Measurements from ENCODE around the gene NOL4L.
A peak's percentile ranks its signal among the peaks of the same experiment; 100 is the strongest.

Gene NOL4L

DNA sequence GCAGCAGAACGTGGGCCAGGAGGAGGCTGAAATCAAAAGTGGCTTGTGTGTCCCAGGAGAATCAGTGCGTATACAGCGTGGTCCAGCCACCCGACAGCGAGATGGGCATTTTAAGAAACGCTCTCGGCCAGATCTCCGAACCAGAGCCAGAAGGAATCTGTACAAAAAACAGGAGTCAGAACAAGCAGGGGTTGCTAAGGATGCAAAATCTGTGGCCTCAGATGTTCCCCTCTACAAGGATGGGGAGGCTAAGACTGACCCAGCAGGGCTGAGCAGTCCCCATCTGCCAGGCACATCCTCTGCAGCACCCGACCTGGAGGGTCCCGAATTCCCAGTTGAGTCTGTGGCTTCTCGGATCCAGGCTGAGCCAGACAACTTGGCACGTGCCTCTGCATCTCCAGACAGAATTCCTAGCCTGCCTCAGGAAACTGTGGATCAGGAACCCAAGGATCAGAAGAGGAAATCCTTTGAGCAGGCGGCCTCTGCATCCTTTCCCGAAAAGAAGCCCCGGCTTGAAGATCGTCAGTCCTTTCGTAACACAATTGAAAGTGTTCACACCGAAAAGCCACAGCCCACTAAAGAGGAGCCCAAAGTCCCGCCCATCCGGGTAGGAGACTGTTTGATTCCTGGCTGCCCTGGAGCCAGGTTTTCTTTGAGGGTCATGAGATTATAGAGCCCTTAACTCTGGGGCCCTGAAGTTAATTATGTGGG, 151.7 kb downstream of the NOL4L start:
- DNase-seq (ENCODE audit: low read depth in 3 of 3) = no peak

DNA sequence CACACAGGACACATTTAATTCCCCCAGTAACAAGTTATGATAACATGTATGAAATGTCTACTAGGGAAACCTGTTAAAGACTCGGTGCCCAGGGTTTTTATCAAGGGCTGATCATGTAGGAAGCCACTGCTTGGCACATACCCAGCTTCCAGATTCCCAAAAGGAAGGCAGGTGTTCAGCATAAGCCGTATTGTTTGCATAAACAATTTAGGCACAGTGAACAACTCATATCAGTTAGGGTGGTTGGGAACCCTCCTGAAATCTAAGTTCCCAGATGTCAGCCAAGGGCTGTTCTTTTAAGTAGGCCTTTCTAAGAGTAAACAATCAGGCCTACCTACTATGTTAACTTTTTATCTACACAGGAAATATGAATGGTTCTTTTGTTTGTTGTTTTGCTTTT, 152.9 kb downstream of the NOL4L start:
- DNase-seq (ENCODE audit: low read depth in 3 of 3) = no peak

DNA sequence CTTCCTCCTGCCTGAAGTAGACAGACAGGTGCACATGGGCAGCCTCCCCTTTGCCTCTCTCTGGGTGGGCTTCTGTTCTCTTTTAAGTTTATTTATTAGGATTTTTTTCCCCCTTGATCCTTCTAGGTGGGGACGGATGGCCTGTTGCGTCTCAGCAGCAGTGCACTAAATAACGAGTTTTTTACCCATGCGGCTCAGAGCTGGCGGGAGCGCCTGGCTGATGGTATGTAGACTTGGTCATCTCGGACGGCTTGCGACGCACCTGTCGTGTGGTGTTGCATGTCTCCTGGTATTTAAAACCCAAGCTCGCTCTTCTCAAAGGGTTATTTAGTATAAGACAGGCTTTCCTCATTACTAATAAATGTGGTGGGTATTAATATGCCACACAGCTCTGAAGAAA, 153.7 kb downstream of the NOL4L start:
- DNase-seq (ENCODE audit: low read depth in 3 of 3) = no peak

DNA sequence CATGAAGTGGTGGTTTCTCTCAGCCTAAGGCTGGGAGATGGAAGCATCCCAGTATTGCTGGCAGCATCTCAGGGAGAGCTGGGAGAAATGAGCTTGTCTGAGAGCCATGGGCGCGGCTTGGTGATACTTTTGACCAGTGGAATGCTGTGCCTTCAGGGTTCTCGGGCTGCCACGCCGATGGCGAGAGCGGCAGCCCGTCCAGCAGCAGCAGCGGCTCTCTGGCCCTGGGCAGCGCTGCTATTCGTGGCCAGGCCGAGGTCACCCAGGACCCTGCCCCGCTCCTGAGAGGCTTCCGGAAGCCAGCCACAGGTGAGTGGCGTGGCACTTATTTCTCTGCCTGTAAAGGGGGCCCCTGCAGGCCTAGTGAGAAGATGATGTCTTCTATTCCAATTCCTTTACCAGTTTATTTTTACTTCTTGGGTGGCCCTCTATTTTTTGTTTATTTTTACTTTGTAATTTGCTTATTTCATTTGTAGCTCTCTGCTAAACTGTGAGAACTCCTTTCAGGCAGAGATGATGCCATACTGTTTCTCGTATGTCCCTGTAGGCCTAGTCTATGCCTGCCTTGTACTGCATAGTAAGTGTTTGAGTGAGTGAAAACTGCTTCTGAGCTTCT, 155.3 kb downstream of the NOL4L start:
- no peak for DNase-seq (ENCODE audit: low read depth in 3 of 3)

DNA sequence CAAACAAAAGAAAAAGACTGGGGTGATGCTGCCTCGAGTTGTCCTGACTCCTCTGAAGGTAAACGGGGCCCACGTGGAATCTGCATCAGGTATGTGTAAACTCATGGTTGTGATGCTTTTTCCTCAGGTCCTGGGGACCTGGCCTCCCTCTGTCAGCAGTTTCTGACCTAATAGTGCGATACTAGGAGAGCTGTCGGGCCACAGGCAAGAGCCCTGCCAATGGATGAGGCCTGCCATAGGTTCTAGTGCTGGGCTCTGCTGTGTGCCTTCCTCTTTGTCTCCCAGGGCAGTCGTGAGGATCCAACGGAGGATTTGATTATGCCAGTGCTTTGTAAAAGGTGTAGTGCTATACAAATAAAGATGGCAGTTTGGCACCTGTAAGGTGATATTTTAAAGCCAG, 155.8 kb downstream of the NOL4L start:
- no peak for DNase-seq (ENCODE audit: low read depth in 3 of 3)

DNA sequence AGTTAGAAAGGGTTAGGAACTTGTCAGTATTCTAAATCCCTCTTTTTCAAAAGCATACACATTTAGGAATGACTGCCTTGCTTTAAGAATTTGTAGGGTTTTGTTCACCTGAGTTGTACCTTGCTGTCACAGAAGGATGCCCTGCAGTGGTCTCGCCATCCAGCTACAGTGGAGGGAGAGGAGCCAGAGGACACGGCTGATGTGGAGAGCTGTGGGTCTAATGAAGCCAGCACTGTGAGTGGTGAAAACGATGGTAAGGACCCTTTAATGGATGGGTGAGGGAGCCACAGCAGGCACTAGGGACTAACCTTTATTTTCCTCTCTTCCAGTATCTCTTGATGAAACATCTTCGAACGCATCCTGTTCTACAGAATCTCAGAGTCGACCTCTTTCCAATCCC, 157.1 kb downstream of the NOL4L start:
- DNase-seq (ENCODE audit: low read depth in 3 of 3) = no peak

DNA sequence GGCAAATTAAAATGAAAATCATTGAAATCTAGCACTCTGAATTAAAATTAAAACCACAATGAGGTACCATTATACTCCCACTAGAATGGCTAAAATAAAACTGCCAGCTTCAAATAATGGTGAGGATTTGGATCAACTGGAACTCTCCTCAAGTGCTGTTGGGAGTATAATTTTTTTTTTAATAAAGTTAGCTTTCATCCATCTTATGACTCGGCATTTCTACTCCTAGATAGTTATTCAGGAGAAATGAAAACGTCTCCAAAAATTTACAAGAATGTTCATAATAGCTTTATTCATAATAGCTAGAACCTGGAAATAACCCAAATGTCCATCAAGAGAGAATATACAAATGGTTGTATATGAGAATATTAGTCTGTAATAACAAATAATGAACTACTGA, 163.8 kb downstream of the NOL4L start:
- DNase-seq (ENCODE audit: low read depth in 3 of 3) = no peak

DNA sequence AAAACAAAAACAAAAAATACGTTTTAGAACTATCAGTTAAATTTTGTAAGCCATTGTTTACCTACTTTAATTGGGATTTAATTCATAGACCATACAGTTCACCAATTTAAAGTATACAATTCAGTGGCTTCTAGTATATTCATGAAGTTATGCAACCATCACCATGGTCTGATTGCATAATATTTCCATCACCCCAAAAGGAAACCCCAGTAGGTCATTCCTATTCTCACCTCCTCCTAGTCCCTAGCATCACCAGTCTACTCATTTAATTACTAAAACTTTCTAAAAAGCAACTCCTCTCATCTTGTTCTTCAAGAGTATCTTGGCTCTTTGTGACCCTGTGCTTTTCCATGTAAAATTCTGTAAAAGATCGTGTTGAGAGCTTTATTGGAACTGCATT, 166.8 kb downstream of the NOL4L start:
- DNase-seq (ENCODE audit: low read depth in 3 of 3) = no peak

DNA sequence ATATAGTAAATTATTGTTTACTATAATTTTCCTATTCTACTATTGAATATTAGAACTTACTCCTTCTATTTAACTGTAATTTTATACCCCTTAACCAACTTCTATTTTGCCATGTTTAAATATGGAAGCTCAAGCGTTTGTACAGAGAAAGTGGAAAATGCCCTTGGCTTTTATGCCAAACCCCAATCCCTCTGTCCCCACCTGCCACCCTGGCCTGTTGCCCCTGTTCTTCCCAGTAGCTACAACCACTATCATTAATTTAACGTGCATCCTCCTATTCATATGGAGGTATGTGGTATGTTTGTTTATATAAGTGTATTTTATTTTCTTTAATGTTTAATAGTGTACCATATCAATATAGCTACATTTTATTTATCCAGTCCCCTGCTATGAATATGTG, 168.9 kb downstream of the NOL4L start:
- DNase-seq (ENCODE audit: low read depth in 3 of 3) = no peak

DNA sequence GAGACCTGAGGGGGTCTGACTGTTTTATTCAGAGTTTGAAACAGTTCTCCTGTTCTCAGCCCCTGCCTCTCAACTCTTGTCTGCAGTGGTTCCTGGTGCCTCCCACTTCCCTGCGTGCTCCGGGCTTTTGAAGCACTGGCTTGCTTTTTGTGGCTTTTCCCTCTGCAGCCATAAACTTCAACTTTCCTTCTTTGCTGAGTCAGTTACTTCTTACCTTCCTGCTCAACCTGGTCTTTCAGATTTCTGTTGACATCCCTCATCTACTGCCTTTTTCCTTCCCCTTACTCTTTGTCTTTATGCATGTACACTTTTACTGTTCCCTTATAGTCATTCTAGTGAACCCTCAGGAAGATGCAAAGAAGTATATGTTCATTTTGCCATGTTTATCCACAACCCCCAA, 169.6 kb downstream of the NOL4L start:
- DNase-seq (ENCODE audit: low read depth in 3 of 3) = no peak

DNA sequence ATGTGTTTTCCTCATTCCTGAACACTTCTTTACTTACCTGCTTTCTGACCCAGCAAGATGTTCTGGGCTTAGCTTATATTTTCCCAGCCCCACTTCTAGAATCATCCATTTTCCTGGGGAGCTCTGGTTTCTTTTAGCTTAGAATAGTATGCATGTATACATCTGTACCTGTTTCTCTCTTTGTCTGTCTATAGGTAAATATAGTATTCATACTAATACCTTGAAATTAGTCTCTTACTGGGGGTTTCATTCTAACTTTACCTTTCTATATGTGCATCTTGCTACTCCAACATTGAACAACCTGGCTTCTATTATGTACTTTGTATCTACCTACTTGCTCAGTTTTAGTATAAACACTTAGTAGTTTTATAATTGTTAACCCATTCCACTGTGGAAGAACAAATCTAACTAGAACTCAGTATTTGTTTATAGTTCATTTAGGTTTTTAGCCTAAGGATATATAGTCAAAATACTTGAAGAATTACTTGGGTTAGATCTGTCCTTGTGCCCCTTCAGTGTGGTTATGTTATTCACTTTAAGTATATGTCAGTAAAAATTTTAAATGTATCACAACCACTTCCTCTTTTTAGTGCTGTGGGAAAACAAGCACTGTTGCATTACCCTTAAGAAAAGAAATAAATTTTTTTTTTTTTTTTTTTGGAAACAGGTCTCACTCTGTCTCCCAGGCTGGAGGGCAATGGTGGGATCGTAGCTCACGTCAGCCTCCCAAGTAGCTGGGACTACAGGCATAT, 173.0 kb downstream of the NOL4L start:
- no peak for DNase-seq (ENCODE audit: low read depth in 3 of 3)

DNA sequence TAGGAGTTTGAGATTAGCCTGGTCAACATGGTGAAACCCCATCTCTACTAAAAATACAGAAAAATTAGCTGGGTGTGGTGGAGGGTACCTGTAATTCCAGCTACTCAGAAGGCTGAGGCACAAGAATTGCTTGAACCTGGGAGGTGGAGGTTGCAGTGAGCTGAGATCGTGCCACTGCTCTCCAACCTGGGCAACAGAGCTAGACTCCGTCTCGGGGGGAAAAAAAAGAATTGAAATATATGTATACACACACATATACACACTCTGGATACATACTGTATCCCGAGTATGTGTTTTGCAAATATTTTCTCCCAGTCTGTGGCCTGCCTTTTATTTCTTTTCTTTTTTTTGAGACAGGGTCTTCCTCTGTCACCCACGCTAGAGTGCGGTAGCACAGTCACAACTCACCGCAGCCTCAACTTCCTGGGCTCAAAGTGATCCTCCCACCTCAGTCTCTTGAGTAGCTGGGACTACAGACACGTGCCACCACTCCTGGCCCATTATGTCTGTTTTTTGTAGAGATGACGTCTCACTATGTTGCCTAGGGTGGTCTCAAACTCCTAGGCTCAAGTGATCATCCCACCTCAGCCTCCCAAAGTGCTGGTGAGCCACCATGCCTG, 177.9 kb downstream of the NOL4L start:
- DNase-seq (ENCODE audit: low read depth in 3 of 3) = peak; percentile 12 to 64 (median 38)

DNA sequence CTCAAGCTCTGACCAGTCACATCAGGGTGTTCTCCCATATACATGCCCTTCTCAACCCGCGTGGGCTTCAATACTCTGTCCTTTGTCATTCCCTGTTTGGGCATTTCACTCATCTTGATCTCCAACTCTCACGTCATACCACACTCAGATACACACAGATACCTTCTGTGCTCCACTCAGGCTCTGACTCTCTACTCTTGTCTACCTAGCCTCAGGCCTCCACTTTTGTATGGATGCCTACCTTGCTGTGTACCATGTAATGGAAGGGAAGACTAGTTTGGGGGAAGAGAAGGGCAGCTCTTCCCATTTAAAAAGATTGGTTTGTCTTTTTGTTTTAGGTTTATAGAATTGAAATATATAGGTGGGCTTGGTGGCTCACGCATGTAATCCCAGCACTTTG, 178.4 kb downstream of the NOL4L start:
- no peak for DNase-seq (ENCODE audit: low read depth in 3 of 3)

DNA sequence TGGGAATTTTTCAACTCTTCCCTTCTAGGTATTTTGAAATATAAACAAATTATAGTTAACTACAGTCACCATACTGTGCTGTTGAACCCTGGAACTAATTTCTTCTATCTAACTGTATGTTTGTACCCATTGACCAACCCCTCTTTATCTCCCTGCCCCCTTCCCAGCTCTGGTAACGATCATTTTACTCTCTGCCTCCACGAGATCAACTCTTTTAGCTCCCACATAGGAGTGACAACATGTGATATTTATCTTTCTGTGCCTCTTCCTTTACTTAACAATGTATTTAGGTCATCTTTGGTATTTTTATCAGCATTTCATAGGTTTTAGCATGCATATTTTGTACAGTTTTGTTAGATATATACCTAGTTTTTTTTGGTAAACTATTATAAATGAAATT, 181.1 kb downstream of the NOL4L start:
- DNase-seq (ENCODE audit: low read depth in 3 of 3) = no peak

DNA sequence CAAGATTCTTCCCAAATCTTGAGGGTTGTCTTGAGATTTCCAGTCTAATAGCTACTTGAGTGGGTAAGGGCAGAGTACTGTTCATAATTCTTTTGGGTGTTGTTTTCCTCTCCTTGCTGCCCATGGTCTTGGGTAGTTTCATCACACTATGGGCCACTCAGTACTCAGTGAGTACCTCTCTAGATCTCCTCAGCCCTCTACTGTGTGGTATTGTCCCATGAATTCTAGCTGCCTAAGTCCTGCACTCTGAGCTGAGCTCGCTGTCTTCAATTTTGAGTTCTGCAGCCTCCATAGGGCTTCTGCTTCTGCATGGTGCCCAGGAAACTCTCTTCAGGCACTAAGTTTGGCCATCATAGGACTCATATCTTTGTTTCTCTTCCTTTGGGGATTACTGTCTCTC, 184.7 kb downstream of the NOL4L start:
- DNase-seq (ENCODE audit: low read depth in 3 of 3) = no peak

DNA sequence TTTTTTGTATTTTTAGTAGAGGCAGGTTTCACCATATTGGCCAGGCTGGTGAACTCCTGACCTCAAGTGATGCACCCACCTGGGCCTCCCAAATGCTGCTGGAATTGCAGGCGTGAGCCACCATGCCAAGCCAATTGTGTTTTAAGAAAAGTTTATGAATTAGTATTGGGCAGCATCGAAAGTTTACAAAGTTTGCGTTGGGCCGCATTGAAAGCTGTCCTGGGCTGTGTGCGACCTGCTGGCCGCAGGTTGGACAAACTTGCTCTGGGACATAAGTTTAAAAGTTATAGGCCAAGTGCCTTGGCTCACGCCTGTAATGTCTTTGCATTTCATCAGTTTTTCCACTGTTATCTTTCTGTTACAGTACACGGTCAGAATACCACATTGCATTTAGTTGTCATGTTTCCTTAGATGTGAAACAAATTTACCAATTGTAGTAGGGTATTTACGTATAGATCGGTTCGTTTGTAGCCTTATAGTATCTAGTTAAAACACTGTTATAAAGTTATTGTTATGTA, 187.5 kb downstream of the NOL4L start:
- DNase-seq (ENCODE audit: low read depth in 3 of 3) = no peak

DNA sequence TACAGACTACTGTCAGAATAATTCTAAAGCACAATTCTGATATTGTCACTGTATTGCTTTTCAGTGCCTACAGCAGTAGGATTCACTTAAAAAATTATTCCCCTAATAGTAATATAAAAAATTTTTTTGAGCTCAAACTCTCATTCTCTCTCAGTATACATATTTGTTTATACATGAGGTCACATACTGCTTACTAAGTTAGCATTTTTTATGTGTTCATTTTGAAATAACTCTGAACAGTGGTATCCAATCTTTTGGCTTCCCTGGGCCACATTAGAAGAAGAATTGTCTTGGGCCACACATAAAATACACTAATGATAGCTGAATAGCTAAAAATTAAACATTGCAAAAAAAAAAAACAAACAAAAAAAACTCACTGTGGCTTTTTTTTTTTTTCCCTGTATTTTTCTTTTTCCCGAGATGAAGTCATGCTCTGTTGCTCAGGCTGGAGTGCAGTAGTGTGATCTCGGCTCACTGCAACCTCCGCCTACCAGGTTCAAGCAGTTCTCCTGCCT, 188.4 kb downstream of the NOL4L start:
- no peak for DNase-seq (ENCODE audit: low read depth in 3 of 3)

DNA sequence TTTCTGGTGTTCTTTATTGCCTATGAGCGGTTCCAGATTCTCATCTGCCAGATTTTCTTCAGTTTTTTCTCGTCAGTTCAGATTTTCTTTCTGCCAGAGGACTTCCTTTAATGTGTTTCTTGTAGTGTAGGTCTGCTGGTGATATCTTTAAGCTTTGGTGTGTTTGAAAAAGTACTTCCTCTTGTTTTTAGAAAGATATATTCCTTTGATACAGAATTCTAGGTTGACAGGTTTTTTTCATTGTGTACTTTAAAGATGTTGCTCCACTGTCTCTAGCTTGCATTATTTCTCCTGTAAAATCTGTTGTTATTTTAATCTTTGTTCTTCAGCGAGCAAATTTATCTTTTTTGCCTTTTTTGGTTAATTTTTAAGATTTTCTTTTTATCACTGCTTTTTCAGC, 190.1 kb downstream of the NOL4L start:
- no peak for DNase-seq (ENCODE audit: low read depth in 3 of 3)

Data from stimulated activated CD4-positive, alpha-beta T cell treated with anti-CD3 and anti-CD28 coated beads, TNF-alpha, amount 100 ng/mL, for 24 hours (primary cell).